GM19238 (cell line): ENCODE measurements around the gene PGF.
"Not testable (repeated sequence)": the region's sequence is repeated elsewhere in the genome, so short reads cannot be mapped to it uniquely, and the experiment has no call there.

Source experiments
- DNase-seq: peaks from one replicate; pipeline ENCODE4 v3.0.0; 2011; ENCODE audit warnings: low spot score; ENCODE audit not compliant: insufficient read length

Gene PGF

GRCh38 chr14:74942181-74942580 lies 13.2 kb downstream of the PGF start:
- DNase-seq, result no peak

- DNase-seq, result peak; percentile 70
Measured at GRCh38 chr14:74941676-74942097, 13.7 kb downstream of the PGF start.

GRCh38 chr14:74940956-74941565 lies 14.3 kb downstream of the PGF start:
- no peak for DNase-seq

GRCh38 chr14:74938531-74939495 lies 16.6 kb downstream of the PGF start:
- DNase-seq, result no peak

- no peak for DNase-seq
Measured at GRCh38 chr14:74937171-74937570, 18.2 kb downstream of the PGF start.

GRCh38 chr14:74936731-74937130 lies 18.7 kb downstream of the PGF start:
- no peak for DNase-seq

GRCh38 chr14:74936151-74936550 lies 19.2 kb downstream of the PGF start:
- DNase-seq, result no peak

GRCh38 chr14:74935360-74935680 lies 20.1 kb downstream of the PGF start:
- no peak for DNase-seq

- DNase-seq, result no peak
Measured at GRCh38 chr14:74934476-74935359, 20.7 kb downstream of the PGF start.

GRCh38 chr14:74934041-74934440 lies 21.4 kb downstream of the PGF start:
- no peak for DNase-seq

- DNase-seq, result not testable (repeated sequence)
Measured at GRCh38 chr14:74932936-74933335, 22.5 kb downstream of the PGF start.

GRCh38 chr14:74932401-74932901 lies 22.9 kb downstream of the PGF start:
- DNase-seq, result no peak

- DNase-seq, result not testable (repeated sequence)
Measured at GRCh38 chr14:74931744-74932143, 23.7 kb downstream of the PGF start.

GRCh38 chr14:74929242-74929641 lies 26.2 kb downstream of the PGF start:
- no peak for DNase-seq

GRCh38 chr14:74927225-74927624 lies 28.2 kb downstream of the PGF start:
- DNase-seq, result no peak

- no peak for DNase-seq
Measured at GRCh38 chr14:74924061-74924460, 31.3 kb downstream of the PGF start.

GRCh38 chr14:74922752-74923401 lies 32.5 kb downstream of the PGF start, which contains the start of gene RPS6KL1:
TSS of gene RPS6KL1 (minus strand) at chr14:74923260. CDS start at chr14:74921541, 1,719 bp downstream.
- DNase-seq, result peak; percentile 88

GRCh38 chr14:74921987-74922751 lies 33.2 kb downstream of the PGF start:
- no peak for DNase-seq

- no peak for DNase-seq
Measured at GRCh38 chr14:74921053-74921620, 34.3 kb downstream of the PGF start.

- DNase-seq, result no peak
Measured at GRCh38 chr14:74920281-74920680, 35.1 kb downstream of the PGF start.
